Keratinocyte (primary cell): Measurements from ENCODE around the gene ASTN1.

Source experiments
- CTCF ChIP-seq, 3 experiments: IDR thresholded peaks in 1 of 3; conservative IDR thresholded peaks in 1 of 3; optimal IDR thresholded peaks in 1 of 3; 2 replicates in 2 of 3; 3 replicates in 1 of 3; pipeline versions ENCODE3 to v1.5.1; 2011; ENCODE audit warnings: low read length in 3 of 3, mild to moderate bottlenecking in 3 of 3, moderate library complexity in 2 of 3, control low read depth in 1 of 3, inconsistent platforms in 1 of 3; ENCODE audit not compliant: insufficient read depth in 2 of 3; ENCODE audit errors: extremely low read depth in 1 of 3
- EZH2 ChIP-seq: IDR thresholded peaks from one replicate; pipeline ENCODE4 v1.6.1; 2012; ENCODE audit warnings: inconsistent platforms, mild to moderate bottlenecking, low read length, moderate library complexity

- TF ChIP-seq CTCF (optimal IDR thresholded peaks at IDR 0.05 in 1 of 3, IDR thresholded peaks at IDR 0.05 in 1 of 3, conservative IDR thresholded peaks at IDR 0.05 in 1 of 3; ENCODE audit: extremely low read depth in 1 of 3, insufficient read depth in 2 of 3, low read length in 3 of 3) (no peak), EZH2 (no peak)
Measured at GRCh38 chr1:176905648-176906047, 258.9 kb downstream of the ASTN1 start.
